ENCODE measurements around the gene SEMA5A.

SEMA5A gene

GRCh38 chr5:9513827-9514226 lies 32.0 kb downstream of the SEMA5A start:
- FAIRE-seq = no peak

DNA sequence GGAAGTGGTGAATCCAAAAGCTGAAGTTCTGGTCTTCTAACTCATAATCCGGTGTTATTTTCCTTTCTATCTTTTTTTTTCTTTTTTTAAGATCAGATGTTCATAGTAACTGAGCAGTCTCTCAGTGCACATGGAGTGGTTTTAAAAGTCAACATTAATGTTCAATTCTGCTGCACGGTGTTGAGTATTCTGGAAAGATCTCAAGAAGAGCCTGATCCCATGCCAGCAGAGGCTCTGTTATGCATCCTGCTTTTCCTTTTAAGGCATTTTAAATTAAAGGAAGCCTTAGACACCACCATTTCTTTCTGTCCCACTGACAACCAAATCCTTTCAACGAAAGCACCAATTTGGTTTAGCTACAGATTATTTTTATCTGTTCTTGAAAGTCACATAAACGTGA lies 33.4 kb downstream of the SEMA5A start:
- FAIRE-seq = no peak

DNA sequence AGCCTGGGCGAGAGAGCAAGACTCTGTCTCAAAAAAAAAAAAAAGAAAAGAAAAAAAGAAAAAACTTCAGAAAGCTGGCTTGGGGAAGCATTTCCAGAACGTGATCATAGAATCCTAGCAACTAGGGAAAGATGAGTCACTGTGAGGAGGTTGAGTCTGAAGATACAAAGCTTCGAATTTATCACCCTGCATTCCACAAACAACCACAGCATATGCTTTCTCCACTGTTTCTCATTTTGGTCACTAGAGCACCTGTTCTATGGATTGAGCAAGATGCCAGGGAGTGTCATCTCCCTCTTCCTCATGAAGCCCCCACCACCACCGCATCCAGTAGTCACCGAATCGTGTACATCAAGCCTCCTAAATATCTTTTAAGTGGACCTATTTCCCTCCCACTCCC lies 37.9 kb downstream of the SEMA5A start:
- no peak for FAIRE-seq

- FAIRE-seq = no peak
Observed at GRCh38 chr5:9505225-9505624, 40.6 kb downstream of the SEMA5A start.

DNA sequence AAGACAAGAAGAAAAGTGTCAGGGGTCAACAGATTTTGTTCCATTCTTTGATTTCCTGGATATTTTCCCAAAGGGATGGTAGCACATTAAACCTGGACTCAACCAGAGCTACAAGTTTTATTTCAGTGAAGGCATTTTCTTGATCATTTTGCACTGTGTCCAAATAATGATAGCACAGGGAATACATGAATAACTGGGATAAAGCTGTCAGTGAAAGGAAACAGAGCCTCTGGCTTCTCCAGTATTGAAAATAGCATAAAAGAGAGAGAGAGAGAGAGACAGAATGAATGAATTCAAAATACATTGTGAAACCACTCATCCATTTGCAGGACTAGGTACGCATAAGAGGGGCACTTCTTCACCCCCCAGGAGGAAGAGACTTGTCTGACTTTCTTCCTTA lies 43.0 kb downstream of the SEMA5A start:
- no peak for FAIRE-seq

DNA sequence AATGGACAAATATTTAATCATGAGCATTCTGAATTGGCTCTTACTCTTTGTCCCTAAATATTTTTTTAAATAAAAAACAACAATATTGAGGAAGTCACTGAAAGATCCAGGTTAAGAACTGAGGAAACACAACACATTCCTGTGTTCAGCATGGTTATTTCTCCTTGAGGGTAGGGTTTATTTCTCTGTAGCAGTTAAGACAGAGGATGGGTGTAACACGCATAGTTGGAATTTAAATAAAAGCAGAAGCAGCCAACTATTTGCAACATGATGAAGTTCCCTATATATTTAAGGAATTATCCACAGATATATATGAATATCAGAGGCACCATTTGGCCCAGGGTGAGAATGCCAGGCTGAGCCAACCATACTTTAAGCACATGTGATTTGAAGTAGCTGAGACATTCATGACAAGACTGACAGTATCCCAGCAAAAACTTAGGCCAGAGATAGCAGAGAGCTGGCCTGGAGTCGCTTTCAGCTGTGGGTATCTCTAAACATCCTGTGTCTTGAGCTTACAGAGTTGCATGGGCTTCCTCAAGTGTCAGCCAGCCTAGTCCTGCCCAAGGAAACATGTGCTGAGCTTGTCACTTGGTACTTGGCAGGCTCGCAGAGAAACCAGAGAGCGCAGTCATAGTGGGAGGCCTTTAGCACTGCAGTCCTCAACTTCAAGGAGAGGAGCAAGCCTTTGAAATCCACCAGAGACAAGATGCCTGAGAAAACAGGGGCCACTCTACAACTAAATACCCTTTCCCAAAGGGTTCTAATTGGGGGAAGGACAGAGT lies 43.6 kb downstream of the SEMA5A start:
- FAIRE-seq = no peak

DNA sequence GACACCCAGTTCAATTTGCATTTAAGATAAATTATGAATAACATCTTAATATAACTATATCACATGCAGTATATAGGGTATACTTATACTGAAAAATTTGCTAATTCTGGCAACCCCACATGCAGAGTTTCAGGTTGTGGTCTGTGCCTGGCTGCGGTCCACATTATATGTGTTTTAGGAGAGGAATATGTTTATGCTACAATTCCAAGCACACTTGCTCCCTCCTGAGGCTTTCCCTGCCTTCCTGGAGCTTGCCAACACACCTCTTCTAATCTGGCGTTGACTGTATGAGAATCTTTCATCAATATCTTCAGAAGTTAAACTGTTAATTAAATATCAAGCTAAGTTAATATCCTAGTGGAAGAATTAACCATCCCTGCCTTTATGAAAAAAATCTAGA lies 45.2 kb downstream of the SEMA5A start:
- no peak for FAIRE-seq

- no peak for FAIRE-seq
Observed at GRCh38 chr5:9500193-9500592, 45.7 kb downstream of the SEMA5A start.

DNA sequence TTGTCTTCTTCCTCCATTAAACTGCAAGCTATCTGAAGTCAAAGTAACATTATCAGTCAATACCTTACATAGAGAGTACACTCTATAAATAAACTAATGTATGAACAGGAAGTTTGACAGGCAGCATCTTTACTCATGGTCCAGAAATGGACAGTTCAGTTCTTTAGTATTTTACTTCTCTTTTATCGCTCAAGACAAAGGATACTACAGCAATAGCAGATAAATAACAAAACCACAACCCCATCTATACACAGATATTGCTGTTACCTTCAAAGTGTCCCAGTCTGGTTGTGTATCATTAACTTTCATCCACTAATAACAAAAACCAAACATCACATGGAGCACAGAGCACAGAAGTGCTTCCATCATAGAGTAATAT lies 46.4 kb downstream of the SEMA5A start:
- FAIRE-seq = no peak

DNA sequence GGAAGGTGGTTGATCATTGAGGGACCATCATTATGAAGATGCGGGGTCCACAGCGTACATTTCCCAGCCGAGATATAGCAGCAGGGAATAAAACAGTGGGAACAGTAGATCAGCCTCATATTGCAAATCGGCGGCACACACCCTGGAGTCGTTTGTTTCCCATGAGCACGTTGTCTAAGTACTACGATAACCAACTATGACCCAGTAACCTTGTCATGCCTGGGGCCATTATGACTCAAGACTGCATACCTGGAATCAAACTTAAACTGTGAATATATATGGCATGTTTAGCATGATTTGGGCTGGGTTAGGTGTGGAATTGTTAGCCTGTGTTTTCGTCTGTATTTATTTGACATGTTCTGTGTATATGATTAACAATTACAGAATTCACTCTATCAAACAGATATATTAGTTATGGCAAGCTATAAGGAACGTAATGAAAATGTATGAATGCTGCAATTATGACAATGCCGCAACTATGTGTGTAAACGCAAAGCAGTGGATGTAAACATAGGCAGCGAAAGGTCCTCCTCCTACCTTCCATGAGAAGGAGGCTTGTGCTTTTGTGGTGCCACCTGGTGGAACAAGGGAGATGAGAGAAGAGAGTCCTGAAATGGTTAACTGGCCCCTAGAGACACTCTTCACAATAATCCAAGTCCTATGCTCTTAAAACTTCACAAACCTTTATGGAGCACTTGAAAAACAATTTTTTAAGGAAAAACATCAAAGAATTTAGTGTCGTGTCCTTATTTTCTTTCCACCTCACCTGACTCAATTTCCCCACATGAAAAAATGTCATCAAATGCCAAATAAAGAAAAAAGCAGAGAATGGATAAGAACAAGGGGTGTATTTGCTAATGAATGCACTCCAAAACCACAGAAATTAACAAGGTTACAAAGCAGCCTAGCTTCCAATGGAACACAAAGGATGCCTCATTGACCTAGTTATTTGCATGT lies 47.1 kb downstream of the SEMA5A start:
- FAIRE-seq = no peak

DNA sequence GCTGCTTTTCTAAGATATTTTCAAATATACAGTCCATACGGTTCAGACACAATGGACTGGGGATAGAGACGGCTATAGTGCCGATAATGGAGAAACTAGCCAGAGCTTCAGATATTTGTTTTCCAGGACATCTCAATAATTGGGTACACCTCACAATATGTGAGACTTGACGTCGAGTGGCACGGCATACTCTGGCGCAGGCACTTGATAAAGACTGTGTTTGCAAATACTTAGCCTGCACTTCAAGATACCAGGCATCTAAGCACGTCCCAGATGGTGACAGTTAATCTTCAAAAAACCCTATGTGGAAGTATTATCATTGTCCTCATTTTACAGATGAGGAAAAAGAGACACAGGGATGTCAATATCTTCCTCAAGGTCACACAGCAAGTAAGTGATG lies 48.5 kb downstream of the SEMA5A start:
- no peak for FAIRE-seq

DNA sequence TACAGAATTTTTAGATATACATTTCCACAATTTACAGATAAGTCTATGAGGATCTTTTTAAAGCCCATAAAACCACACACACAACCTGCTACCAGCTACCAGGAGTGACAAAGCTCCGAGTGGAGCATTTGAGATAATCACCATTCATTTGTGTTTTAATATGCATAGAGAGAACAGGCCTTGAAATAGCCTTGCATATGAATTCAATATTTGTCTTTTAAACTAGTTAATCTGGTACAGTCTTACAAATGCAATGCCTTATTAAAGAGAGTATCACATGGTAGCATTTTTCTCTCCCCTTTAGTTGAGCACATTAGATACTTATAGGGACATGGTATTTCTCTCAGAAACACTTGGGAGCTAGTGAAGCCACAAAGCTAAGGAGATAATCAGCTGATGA lies 49.1 kb downstream of the SEMA5A start:
- no peak for FAIRE-seq

DNA sequence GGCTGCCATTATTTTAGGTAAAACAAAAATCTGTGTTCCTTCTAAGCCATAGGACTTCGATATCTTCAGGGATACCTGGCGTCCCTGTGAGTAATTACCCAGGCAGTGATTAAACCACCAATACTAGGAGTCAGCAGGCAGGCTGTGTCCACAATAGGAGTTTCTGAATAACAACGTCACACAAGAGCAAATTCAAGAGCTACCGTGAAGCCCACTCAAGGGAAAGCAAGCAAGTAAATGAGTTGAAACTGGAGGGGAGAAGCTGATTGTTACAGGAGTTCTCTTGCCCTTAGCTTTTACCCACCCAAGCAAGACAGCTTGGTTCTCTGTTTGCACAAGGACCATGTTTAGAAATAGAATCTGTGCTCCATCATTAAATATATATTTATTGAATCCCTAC lies 50.8 kb downstream of the SEMA5A start:
- no peak for FAIRE-seq

- no peak for FAIRE-seq
Observed at GRCh38 chr5:9494301-9494700, 51.6 kb downstream of the SEMA5A start.

DNA sequence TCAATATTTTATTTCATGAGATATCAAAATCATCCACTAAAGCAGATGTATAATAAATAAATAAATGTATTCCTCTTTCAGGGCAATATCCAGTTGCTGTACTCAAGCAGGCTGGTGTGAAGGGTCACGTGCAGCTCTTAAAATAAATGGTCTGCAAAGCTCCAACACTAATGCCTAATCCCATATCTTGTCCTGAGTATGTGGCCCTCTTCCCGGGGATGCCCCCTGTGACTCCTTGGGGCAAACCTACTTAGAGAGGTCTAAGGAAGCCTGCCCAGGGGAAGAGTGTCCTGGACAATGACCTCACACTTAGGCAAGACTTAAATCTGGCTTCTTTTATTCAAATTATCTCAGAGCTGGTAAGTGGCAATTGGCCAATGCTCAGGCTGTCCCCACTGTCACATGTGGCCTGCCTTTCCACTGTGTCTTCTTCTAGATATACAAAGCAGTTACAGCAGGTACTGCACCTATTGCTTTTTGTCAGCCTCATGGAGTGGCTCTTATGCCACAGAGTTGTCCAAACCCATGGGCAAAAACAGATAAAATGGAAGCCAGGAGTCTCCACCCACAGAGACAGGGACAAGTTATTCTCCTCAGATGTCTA lies 55.3 kb downstream of the SEMA5A start:
- FAIRE-seq = no peak

DNA sequence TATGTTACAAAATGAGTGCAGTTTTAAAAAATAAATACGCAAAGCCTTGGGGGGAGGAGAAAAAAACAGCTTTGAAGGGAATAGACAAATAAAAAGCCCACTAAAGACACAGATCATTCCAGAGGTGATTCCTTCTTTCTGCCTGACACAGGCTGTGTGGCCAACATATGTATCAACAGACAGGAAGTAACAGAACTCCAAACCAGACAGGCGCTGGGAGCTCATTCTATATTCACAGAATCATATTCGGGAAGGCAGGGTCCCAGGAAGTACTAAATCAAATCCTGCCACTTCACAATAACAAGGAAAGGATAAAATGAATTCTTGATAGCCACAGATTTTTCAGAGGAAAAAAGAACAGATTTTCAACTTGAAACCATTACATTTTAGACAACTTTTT lies 62.1 kb downstream of the SEMA5A start:
- FAIRE-seq = no peak

- no peak for FAIRE-seq
Observed at GRCh38 chr5:9483243-9483642, 62.6 kb downstream of the SEMA5A start.

DNA sequence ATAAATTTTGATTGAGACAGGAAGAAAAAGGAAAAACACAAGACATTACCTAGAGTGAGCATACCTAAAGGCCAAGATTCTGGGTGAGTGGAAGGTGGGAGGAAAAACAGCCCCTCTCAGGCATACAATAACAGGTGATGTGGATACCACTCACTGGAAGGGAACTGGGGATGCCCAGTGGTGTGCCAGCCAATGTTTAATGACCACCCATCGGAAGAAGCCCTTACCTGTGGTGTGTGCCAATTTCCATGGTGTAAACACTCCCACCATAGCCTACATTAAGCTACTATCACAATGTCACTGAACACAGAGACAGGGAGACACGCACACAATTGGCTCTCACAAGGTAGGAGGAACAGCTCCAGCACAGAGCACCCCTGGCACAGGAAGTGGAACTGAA lies 63.5 kb downstream of the SEMA5A start:
- FAIRE-seq = no peak

DNA sequence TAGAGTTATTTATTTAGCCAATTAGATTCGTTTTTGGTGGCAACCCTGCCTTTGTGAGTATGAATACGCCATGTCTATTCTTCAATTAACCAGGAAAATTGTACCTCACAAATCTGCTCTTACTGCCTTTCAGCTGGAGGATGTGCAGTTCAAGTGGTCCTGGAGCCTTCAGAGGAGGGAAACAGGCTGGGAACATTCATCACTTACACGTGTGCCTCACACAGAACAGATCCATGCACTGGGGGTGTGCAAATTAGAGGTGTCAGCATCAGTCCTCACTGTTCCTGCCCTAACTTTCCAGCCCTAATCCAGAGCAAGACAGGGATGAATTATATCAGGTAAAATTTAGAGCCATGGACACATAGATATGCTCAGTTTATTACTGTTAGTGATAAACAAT lies 65.4 kb downstream of the SEMA5A start:
- no peak for FAIRE-seq

DNA sequence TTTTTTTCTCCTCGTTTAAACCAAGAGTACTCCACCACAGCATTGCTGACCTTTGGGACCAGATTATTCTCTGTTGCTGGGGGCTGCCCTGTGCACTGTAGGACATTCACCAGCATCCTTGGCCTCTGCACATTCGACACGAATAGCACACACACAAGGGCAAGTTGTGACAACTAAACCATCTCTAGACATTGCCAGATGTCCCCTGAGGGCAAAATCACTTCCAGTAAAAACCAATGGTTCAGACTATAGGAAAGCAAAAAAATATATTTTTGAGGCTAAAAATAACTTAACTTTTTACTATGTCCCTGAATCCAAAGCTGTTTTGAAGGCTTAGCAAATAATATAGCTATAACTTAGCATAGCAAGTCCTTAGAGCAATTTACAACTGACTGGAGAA lies 65.9 kb downstream of the SEMA5A start:
- FAIRE-seq = no peak

DNA sequence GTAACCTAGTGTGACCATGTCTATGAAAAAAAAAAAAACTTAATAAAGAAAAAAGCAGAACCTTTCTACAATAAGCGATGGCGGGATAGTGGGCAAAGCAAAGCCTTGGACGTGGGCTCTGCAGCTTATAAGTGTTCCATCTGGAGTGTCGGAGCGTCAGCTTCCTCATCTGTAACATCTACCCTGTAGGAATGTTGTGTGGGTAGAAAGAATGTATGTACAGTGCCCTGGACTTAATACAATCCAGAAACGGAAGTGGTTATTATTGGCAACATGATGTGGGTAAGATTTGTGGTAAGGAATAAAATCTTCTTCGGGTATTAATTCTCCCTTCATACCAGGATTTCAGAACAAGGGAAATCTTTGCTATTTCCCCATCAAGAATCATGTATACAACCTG lies 66.5 kb downstream of the SEMA5A start:
- FAIRE-seq = no peak

GRCh38 chr5:9477537-9477936 lies 68.3 kb downstream of the SEMA5A start:
- no peak for FAIRE-seq

DNA sequence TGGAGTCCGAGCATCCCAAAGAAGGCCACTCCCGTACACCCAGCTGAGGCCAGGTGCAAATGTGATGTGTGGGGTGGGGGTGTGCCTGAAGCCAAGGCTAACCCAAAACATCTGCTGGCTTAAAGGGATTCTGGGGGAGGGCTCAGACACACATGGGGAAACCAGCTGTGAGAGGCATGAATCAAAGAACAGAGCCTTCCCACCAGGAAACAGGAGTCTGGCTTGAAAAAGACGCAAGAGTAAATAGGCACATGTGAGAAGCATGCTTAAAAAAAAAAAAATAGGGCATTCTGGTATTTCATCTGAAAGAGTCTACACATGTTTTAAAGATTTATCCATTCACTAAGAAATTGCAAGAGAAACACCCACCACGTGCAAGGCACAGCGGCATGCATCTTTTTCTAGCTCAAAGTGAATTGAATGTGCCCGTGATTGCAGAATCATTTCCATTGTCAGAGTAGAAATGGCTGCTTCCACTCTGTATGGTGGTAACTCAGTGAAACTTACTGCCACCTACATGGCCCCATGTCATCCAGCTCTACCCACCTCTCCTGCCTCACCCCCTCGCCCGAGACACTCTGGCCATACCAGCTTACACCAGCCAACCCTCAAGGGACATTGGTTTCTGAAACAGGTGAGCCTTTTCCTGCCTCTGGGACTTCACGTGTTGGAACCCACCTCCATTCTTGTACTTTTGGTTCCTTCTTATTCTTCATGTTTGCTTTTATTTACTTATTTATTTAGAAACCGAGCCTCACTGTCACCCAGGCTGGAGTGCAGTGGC lies 71.5 kb downstream of the SEMA5A start:
- FAIRE-seq = no peak
